KMS-11 (cell line): Measurements from ENCODE around the gene NME7.
"Not testable (repeated sequence)": the region's sequence is repeated elsewhere in the genome, so short reads cannot be mapped to it uniquely, and the experiment has no call there.

Experiments used
- H2AFZ ChIP-seq: fragments of 200-600 bp; sonication (generic); 2 replicates; pipeline ENCODE4 v1.6.1; 2016; ENCODE audit warnings: antibody characterized with exemption, mixed run types, low read depth
- H3K27ac ChIP-seq: fragments of 200-600 bp; sonication (generic); 2 replicates; pipeline ENCODE4 v1.6.1; 2016; ENCODE audit warnings: mild to moderate bottlenecking, mixed run types
- H3K27me3 ChIP-seq: fragments of 200-600 bp; sonication (generic); 2 replicates; pipeline ENCODE4 v1.6.1; 2017; ENCODE audit warnings: mild to moderate bottlenecking, low read depth, mixed run types, moderate library complexity; ENCODE audit not compliant: insufficient read depth
- H3K36me3 ChIP-seq: fragments of 200-600 bp; sonication (generic); 2 replicates; pipeline ENCODE4 v1.6.1; 2017; ENCODE audit warnings: mild to moderate bottlenecking, mixed run types; ENCODE audit not compliant: insufficient read depth
- H3K4me1 ChIP-seq: fragments of 200-600 bp; sonication (generic); 2 replicates; pipeline ENCODE4 v1.6.1; 2016; ENCODE audit warnings: mild to moderate bottlenecking, low read depth, mixed run types; ENCODE audit not compliant: poor library complexity, severe bottlenecking
- H3K4me2 ChIP-seq: fragments of 200-600 bp; sonication (generic); 2 replicates; pipeline ENCODE4 v1.7.0; 2016; ENCODE audit warnings: mild to moderate bottlenecking, mixed run types
- H3K4me3 ChIP-seq: fragments of 200-600 bp; sonication (generic); IDR thresholded peaks from 2 replicates; pipeline ENCODE4 v1.6.1; 2017; ENCODE audit warnings: low read depth, low read length, mixed read lengths; ENCODE audit not compliant: insufficient read depth
- H3K79me2 ChIP-seq: fragments of 200-600 bp; sonication (generic); 2 replicates; pipeline ENCODE4 v1.6.1; 2016; ENCODE audit warnings: low read depth, mixed run types; ENCODE audit not compliant: insufficient read depth
- H3K9ac ChIP-seq: fragments of 200-600 bp; sonication (generic); 2 replicates; pipeline ENCODE4 v1.6.1; 2016; ENCODE audit warnings: mild to moderate bottlenecking, mixed run types
- H4K20me1 ChIP-seq: fragments of 200-600 bp; sonication (generic); 2 replicates; pipeline ENCODE4 v1.6.1; 2016; ENCODE audit warnings: mild to moderate bottlenecking, mixed run types; ENCODE audit not compliant: insufficient read depth
- TF ChIP-seq, protein P1 (sequence below): fragments of 200-600 bp; sonication (generic); conservative IDR thresholded peaks from 2 replicates; pipeline ENCODE4 v1.6.1; 2017; ENCODE audit warnings: low read depth, mild to moderate bottlenecking, antibody characterized with exemption, low read length, moderate library complexity, mixed read lengths

The NME7 gene

DNA sequence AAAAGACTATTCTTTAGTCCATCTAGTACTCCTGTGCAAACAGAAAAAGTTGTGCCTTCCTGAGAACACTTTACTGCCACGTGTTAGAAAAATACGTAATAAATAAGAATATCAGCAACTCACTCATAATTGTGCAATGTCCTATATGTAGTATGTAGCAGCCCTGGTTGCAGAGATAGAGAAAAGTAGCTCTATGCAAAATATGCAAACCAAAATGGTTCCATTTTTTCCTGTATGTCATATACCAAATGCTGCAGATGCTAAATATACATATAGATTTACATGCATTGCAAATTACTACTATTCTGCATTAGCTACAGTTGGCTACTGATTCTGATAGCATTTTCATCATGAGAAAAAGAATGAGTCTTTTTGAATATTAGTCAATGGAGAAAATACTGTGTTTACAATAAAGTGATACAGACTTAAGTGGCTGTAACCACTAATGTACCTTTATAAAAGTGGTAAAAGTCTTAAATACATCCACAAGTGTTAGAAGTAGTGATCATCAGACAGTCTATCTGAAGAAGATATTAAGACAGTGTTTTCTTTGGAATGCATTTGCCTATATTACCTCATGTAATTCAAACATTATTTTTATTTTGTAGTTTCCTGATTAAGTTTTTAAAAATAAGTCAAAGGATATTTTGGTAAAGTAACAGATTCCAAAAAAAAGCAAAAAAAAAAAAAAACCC is 19.8 kb downstream of the NME7 start:
- no peaks in the 10 kb centered on the region for H3K27me3 ChIP-seq
- no peak overlapping the region for H2AFZ ChIP-seq
- H3K79me2 ChIP-seq = no peaks in the 10 kb centered on the region
- H3K9ac ChIP-seq = no peak overlapping the region
- no peaks in the 10 kb centered on the region for H3K36me3 ChIP-seq
- H3K4me1 ChIP-seq = no peaks in the 10 kb centered on the region
- no peak overlapping the region for H3K4me2 ChIP-seq
- H3K4me3 ChIP-seq = no peak overlapping the region
- H4K20me1 ChIP-seq = no peaks in the 10 kb centered on the region
- H3K27ac ChIP-seq = no peak overlapping the region
- TF ChIP-seq, protein P1, sequence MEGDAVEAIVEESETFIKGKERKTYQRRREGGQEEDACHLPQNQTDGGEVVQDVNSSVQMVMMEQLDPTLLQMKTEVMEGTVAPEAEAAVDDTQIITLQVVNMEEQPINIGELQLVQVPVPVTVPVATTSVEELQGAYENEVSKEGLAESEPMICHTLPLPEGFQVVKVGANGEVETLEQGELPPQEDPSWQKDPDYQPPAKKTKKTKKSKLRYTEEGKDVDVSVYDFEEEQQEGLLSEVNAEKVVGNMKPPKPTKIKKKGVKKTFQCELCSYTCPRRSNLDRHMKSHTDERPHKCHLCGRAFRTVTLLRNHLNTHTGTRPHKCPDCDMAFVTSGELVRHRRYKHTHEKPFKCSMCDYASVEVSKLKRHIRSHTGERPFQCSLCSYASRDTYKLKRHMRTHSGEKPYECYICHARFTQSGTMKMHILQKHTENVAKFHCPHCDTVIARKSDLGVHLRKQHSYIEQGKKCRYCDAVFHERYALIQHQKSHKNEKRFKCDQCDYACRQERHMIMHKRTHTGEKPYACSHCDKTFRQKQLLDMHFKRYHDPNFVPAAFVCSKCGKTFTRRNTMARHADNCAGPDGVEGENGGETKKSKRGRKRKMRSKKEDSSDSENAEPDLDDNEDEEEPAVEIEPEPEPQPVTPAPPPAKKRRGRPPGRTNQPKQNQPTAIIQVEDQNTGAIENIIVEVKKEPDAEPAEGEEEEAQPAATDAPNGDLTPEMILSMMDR = no peak

DNA sequence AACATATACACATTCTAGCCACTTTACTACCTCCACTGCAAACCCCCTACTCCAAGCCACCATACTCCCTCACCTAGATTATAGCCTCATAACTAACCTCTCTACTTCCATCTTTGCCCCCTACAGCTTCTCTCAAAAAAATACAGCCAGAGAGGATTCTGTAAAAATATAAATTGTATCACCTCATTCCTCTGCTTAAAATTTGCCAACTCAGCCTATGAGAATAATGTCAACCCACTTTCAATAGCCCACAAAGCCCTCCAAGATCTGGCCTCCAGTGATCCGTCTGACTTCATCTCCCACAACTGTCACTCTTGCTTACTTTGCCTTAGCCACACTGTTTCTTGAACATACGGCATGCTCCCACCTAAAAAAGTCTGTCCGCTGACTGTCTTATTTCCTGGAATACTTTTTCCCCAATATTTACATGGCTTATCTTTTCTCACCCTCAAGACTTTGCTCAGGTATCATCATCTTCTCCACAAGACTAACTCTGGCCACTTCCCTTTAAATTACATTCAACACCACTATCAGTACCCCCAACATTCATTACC is 21.5 kb downstream of the NME7 start:
- Histone ChIP-seq H4K20me1 (no peaks in the 10 kb centered on the region), H3K79me2 (no peaks in the 10 kb centered on the region), H2AFZ (no peak overlapping the region), H3K27ac (no peak overlapping the region), H3K36me3 (no peaks in the 10 kb centered on the region), H3K4me1 (no peaks in the 10 kb centered on the region), H3K9ac (no peak overlapping the region), H3K4me3 (no peak overlapping the region), H3K4me2 (no peak overlapping the region), H3K27me3 (no peaks in the 10 kb centered on the region)
- TF ChIP-seq, protein P1 = no peak

DNA sequence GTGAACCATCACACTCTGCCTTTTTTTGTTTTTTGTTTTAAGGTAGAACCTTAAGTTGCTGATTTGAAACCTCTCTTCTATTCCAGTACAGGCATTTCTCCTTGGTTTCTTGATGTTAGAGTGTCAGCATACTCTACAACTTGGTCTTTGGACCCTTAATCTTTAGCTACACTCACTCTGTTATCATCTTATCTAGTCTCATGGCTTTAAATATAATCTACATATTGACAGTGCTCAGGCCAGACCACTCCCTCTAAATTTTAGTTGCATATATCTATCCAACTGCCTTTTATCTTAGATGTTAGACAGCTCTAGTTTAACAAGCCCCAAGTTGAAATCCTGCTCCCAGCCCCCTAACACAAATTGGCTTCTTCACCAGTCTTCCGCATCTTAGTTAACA is 22.1 kb downstream of the NME7 start:
- Histone ChIP-seq H3K9ac (no peak overlapping the region), H3K27ac (no peak overlapping the region), H3K4me2 (no peak overlapping the region), H3K79me2 (no peaks in the 10 kb centered on the region), H3K27me3 (no peaks in the 10 kb centered on the region), H3K4me1 (no peaks in the 10 kb centered on the region), H4K20me1 (no peaks in the 10 kb centered on the region), H2AFZ (no peak overlapping the region), H3K4me3 (no peak overlapping the region), H3K36me3 (no peaks in the 10 kb centered on the region)
- TF ChIP-seq, protein P1 = no peak

DNA sequence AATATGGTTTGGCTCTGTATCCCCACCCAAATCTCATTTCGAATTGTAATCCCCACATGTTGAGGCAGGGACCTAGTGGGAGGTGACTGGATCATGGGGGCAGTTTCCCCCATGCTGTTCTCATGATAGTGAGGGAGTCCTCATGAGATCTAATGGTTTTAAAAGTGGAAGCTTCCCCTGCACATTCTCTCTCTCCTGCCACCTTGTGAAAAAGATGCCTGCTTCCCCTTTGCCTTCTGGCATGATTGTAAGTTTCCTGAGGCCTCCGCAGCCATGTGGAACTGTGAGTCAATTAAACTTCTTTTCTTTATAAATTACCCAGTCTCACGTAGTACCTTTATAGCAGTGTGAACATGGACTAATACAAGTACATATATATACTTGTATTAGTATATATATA is 25.5 kb downstream of the NME7 start:
- H3K36me3 ChIP-seq, H4K20me1 ChIP-seq, H3K27me3 ChIP-seq, H2AFZ ChIP-seq, H3K9ac ChIP-seq, H3K27ac ChIP-seq, H3K4me3 ChIP-seq, H3K4me1 ChIP-seq, H3K4me2 ChIP-seq, H3K79me2 ChIP-seq: not testable (repeated sequence)

DNA sequence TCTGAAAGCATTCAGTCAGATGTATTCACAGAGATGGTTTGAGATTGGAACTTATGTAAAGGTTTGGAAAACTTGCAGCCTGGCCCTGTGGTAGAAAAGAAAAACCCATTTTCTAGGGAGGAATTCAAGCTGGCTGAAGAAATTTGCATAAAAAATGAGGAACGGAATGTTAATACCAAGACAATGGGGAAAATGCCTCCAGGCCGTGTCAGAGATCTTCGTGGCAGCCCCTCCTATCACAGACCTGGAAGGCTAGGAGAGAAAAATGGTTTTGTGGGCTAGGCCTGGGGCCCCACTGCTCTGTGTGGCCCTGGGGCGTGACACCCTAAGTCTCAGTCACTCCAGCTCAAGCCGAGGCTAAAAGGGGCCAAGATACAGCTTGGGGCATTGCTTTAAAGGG is 26.7 kb downstream of the NME7 start:
- Histone ChIP-seq H3K27ac (no peak overlapping the region), H3K4me1 (no peaks in the 10 kb centered on the region), H3K9ac (no peak overlapping the region), H3K4me2 (no peak overlapping the region), H3K79me2 (no peaks in the 10 kb centered on the region), H3K27me3 (no peaks in the 10 kb centered on the region), H4K20me1 (no peaks in the 10 kb centered on the region), H3K4me3 (no peak overlapping the region), H2AFZ (no peak overlapping the region), H3K36me3 (no peaks in the 10 kb centered on the region)
- TF ChIP-seq, protein P1 = no peak
